ENCODE measurements around the gene NOPCHAP1. TPM values are rescaled to one million over a fixed set of nuclear protein-coding genes. Genes with fewer than 3 reads are reported as not detected.

The NOPCHAP1 gene
- total RNA-seq, 2 experiments from 2014 or later: 12.1 to 33.9 TPM

GRCh38 chr12:105018776-105019175 is 32.7 kb downstream of the NOPCHAP1 start:
- no peaks in the 10 kb centered on the region for H4K20me1 ChIP-seq (ENCODE audit: insufficient read depth, low read length)
- no peaks in the 10 kb centered on the region for H3K4me1 ChIP-seq (ENCODE audit: insufficient read depth, low read length, poor library complexity, severe bottlenecking)
- H3K27ac ChIP-seq (ENCODE audit: low read depth, low read length, poor library complexity, severe bottlenecking): no peak overlapping the region
- no peaks in the 10 kb centered on the region for H3K79me2 ChIP-seq (ENCODE audit: insufficient read depth, low read depth, low read length)
- H3K4me3 ChIP-seq (ENCODE audit: low read depth, low read length, poor library complexity, severe bottlenecking): no peak overlapping the region
- H3K9me3 ChIP-seq (ENCODE audit: low read length): no peaks in the 10 kb centered on the region
- no peak overlapping the region for H3K4me2 ChIP-seq (ENCODE audit: low read length)
- intact Hi-C loops (cut with micrococcal nuclease; ENCODE audit: unreplicated experiment): no loop called here
- ChIA-PET POLR2A (no interaction called here), CTCF (ENCODE audit: unreplicated experiment) (no interaction called here)
- no peaks in the 10 kb centered on the region for H3K9me2 ChIP-seq (ENCODE audit: insufficient read depth, low read length)
- no TSS peak for BruUV-seq (replicated peaks)
- no peak overlapping the region for H2AFZ ChIP-seq (ENCODE audit: low read length)
- DNase-seq (ENCODE audit: low spot score): no peak
- peaks cover 32% of the 10 kb centered on the region for H3K36me3 ChIP-seq (ENCODE audit: insufficient read depth, low read length)
- TF ChIP-seq EZH2phosphoT487 (IDR thresholded peaks at IDR 0.05; ENCODE audit: borderline replicate concordance, low read depth, low read length) (no peak), CTCF (conservative IDR thresholded peaks at IDR 0.05; ENCODE audit: low read length) (no peak)

- TF ChIP-seq EZH2phosphoT487 (IDR thresholded peaks at IDR 0.05; ENCODE audit: borderline replicate concordance, low read depth, low read length) (no peak), CTCF (conservative IDR thresholded peaks at IDR 0.05; ENCODE audit: low read length) (no peak)
Measured at GRCh38 chr12:105020241-105020962, 34.3 kb downstream of the NOPCHAP1 start.

GRCh38 chr12:105024928-105025327 is 38.8 kb downstream of the NOPCHAP1 start:
- no TSS peak for BruUV-seq (replicated peaks)
- Histone ChIP-seq H4K20me1 (ENCODE audit: insufficient read depth, low read length) (no peaks in the 10 kb centered on the region), H2AFZ (ENCODE audit: low read length) (no peak overlapping the region), H3K27ac (ENCODE audit: low read depth, low read length, poor library complexity, severe bottlenecking) (no peak overlapping the region), H3K4me3 (ENCODE audit: low read depth, low read length, poor library complexity, severe bottlenecking) (no peak overlapping the region), H3K4me2 (ENCODE audit: low read length) (no peak overlapping the region), H3K36me3 (ENCODE audit: insufficient read depth, low read length) (no peaks in the 10 kb centered on the region), H3K9me3 (ENCODE audit: low read length) (no peaks in the 10 kb centered on the region), H3K79me2 (ENCODE audit: insufficient read depth, low read depth, low read length) (no peaks in the 10 kb centered on the region), H3K9me2 (ENCODE audit: insufficient read depth, low read length) (no peaks in the 10 kb centered on the region), H3K4me1 (ENCODE audit: insufficient read depth, low read length, poor library complexity, severe bottlenecking) (no peaks in the 10 kb centered on the region)
- intact Hi-C loops (cut with micrococcal nuclease; ENCODE audit: unreplicated experiment): no loop called here
- CTCF ChIA-PET (ENCODE audit: unreplicated experiment): no interaction called here
- POLR2A ChIA-PET: no interaction called here
- DNase-seq (ENCODE audit: low spot score): no peak
- TF ChIP-seq EZH2phosphoT487 (IDR thresholded peaks at IDR 0.05; ENCODE audit: borderline replicate concordance, low read depth, low read length): no peak
- no peak for TF ChIP-seq CTCF (conservative IDR thresholded peaks at IDR 0.05; ENCODE audit: low read length)

More at GRCh38 chr12:105020241-105020962, 34.3 kb downstream of the NOPCHAP1 start:
- no peak overlapping the region for H3K27ac ChIP-seq (ENCODE audit: low read depth, low read length, poor library complexity, severe bottlenecking)
- DNase-seq (ENCODE audit: low spot score): no peak
- H4K20me1 ChIP-seq (ENCODE audit: insufficient read depth, low read length): no peaks in the 10 kb centered on the region
- peaks cover 19% of the 10 kb centered on the region for H3K36me3 ChIP-seq (ENCODE audit: insufficient read depth, low read length)
- no peaks in the 10 kb centered on the region for H3K79me2 ChIP-seq (ENCODE audit: insufficient read depth, low read depth, low read length)
- H3K4me3 ChIP-seq (ENCODE audit: low read depth, low read length, poor library complexity, severe bottlenecking): no peak overlapping the region
- intact Hi-C loops (cut with micrococcal nuclease; ENCODE audit: unreplicated experiment): no loop called here
- POLR2A ChIA-PET: interaction anchor here (1.3 kb wide), 1 partner anchor 26 kb away, joined by 6 read pairs; no protein-coding TSS in a partner anchor
- CTCF ChIA-PET (ENCODE audit: unreplicated experiment): no interaction called here
- no peaks in the 10 kb centered on the region for H3K4me1 ChIP-seq (ENCODE audit: insufficient read depth, low read length, poor library complexity, severe bottlenecking)
- H3K4me2 ChIP-seq (ENCODE audit: low read length): no peak overlapping the region
- no peaks in the 10 kb centered on the region for H3K9me2 ChIP-seq (ENCODE audit: insufficient read depth, low read length)
- no peak overlapping the region for H2AFZ ChIP-seq (ENCODE audit: low read length)
- no peaks in the 10 kb centered on the region for H3K9me3 ChIP-seq (ENCODE audit: low read length)
- BruUV-seq (replicated peaks): no TSS peak

Measured in OCI-LY7 (cell line).